HepG2 (cell line): ENCODE data around the gene CDH23. TPM values are rescaled to one million over a fixed set of nuclear protein-coding genes. Genes with fewer than 3 reads are reported as not detected.
"Not testable (repeated sequence)": the region's sequence is repeated elsewhere in the genome, so short reads cannot be mapped to it uniquely, and the experiment has no call there.

Experiments used
- ATAC-seq: fragments of 200-7000 bp; cut with Tn5 transposase; 3 replicates; pipeline ENCODE4 v1.9.1; 2020; ENCODE audit warnings: mild to moderate bottlenecking, moderate library complexity
- BruUV-seq: library from RNA; stranded (reverse); fragments of 400-500 nt; replicated peaks from 2 replicates; lab custom pipeline; 2021; lab: Mats Ljungman, UMichigan
- CTCF ChIA-PET: fragments of 300-600 bp; formaldehyde crosslinking; extraction: SDS; loops from one replicate; lab custom pipeline; 2021; ENCODE audit warnings: low total read pairs, inconsistent platforms, low intra/inter-chr PET ratio; lab: Yijun Ruan, JAX
- POLR2A ChIA-PET: fragments of 350-600 bp; sonication (Branson Sonifier 250); formaldehyde crosslinking; loops from one replicate; lab custom pipeline; 2020; ENCODE audit warnings: antibody characterized with exemption, inconsistent platforms; lab: Yijun Ruan, JAX
- DNase-seq: peaks from one replicate; pipeline ENCODE4 v3.0.0-alpha.2; 2015; ENCODE audit warnings: low spot score
- FAIRE-seq: peaks from 3 replicates; lab custom pipeline; 2011; peaks lifted over from hg19 to GRCh38; lab: Jason Lieb, UNC
- H2AFZ ChIP-seq: one replicate; pipeline ENCODE4 v1.6.1; 2011; ENCODE audit warnings: low read length, inconsistent platforms
- H3K27ac ChIP-seq: fragments of 300-600 bp; 3 replicates; pipeline ENCODE4 v1.8.0; 2011; ENCODE audit warnings: mixed run types, mild to moderate bottlenecking, mixed read lengths, low read length, inconsistent platforms; ENCODE audit not compliant: insufficient read depth; ENCODE audit errors: extremely low read length
- H3K27me3 ChIP-seq, 2 experiments: fragments of 200-600 bp in 1 of 2; 2 replicates in 1 of 2; 3 replicates in 1 of 2; pipeline versions ENCODE4 v1.6.0 to v1.8.0; 2011; ENCODE audit warnings: low read length in 2 of 2, mild to moderate bottlenecking in 2 of 2, moderate library complexity in 2 of 2, inconsistent platforms in 1 of 2; ENCODE audit not compliant: insufficient read depth in 2 of 2, control insufficient read depth in 1 of 2
- H3K36me3 ChIP-seq, 2 experiments: fragments of 200-600 bp in 1 of 2; replicated peaks in 1 of 2; 2 replicates in 1 of 2; 3 replicates in 1 of 2; pipeline versions ENCODE4 v1.5.1 to v1.8.0; 2011; ENCODE audit warnings: low read length in 2 of 2, inconsistent platforms in 1 of 2; ENCODE audit not compliant: insufficient read depth in 2 of 2, control insufficient read depth in 1 of 2
- H3K4me1 ChIP-seq: 2 replicates; pipeline ENCODE4 v1.5.1; 2012; ENCODE audit warnings: low read length, inconsistent platforms; ENCODE audit not compliant: insufficient read depth
- H3K4me2 ChIP-seq: 2 replicates; pipeline ENCODE4 v1.6.0; 2011; ENCODE audit warnings: low read depth, low read length, inconsistent platforms
- H3K4me3 ChIP-seq, 3 experiments: fragments of 200-600 bp in 1 of 3; sonication (generic), shearing (Covaris generic) in 1 of 3; replicated peaks in 1 of 3; 2 replicates each; pipeline ENCODE4 v1.5.1; 2011 to 2016; ENCODE audit warnings: low read length in 3 of 3, inconsistent platforms in 2 of 3, low read depth in 2 of 3, mild to moderate bottlenecking in 2 of 3, control low read depth in 1 of 3, mixed read lengths in 1 of 3; ENCODE audit not compliant: insufficient read depth in 1 of 3
- H3K79me2 ChIP-seq: one replicate; pipeline ENCODE4 v1.6.1; 2011; ENCODE audit warnings: low read length, inconsistent platforms; ENCODE audit not compliant: insufficient read depth
- H3K9ac ChIP-seq: 2 replicates; pipeline ENCODE4 v1.6.0; 2011; ENCODE audit warnings: mild to moderate bottlenecking, low read depth, low read length, inconsistent platforms; ENCODE audit not compliant: insufficient read depth
- H3K9me3 ChIP-seq: 2 replicates; pipeline ENCODE4 v1.5.1; 2012; ENCODE audit warnings: mild to moderate bottlenecking, low read length
- H4K20me1 ChIP-seq: 2 replicates; pipeline ENCODE4 v1.6.0; 2011; ENCODE audit warnings: inconsistent platforms, mild to moderate bottlenecking, low read length, moderate library complexity; ENCODE audit not compliant: insufficient read depth
- ATRX ChIP-seq: sonication (generic); formaldehyde crosslinking; IDR thresholded peaks from 2 replicates; pipeline ENCODE4 v1.4.0; 2020; ENCODE audit warnings: missing genetic modification reagents, borderline replicate concordance
- PAX8 ChIP-seq: sonication (generic); formaldehyde crosslinking; IDR thresholded peaks from 2 replicates; pipeline ENCODE4 v1.8.0; 2022; ENCODE audit warnings: mild to moderate bottlenecking, missing genetic modification reagents, borderline replicate concordance
- PHF8 ChIP-seq: sonication (generic); formaldehyde crosslinking; IDR thresholded peaks from 2 replicates; pipeline ENCODE4 v1.5.0; 2020; ENCODE audit warnings: missing genetic modification reagents
- PRDM15 ChIP-seq: sonication (generic); formaldehyde crosslinking; IDR thresholded peaks from 2 replicates; pipeline ENCODE4 v1.4.0; 2020; ENCODE audit warnings: missing genetic modification reagents
- RBM22 ChIP-seq: fragments of 200-400 bp; formaldehyde crosslinking; optimal IDR thresholded peaks from 2 replicates; pipeline ENCODE3; 2017; ENCODE audit warnings: mild to moderate bottlenecking, low read length, moderate library complexity
- TEAD3 ChIP-seq: optimal IDR thresholded peaks from 2 replicates; pipeline ENCODE3; 2016; ENCODE audit warnings: borderline replicate concordance
- ZFAT ChIP-seq: sonication (generic); formaldehyde crosslinking; conservative IDR thresholded peaks from 2 replicates; pipeline ENCODE4 v1.8.1; 2023; ENCODE audit warnings: missing genetic modification reagents, inconsistent platforms
- ZNF816 ChIP-seq: sonication (generic); formaldehyde crosslinking; IDR thresholded peaks from 2 replicates; pipeline ENCODE4 v1.8.0; 2022; ENCODE audit warnings: missing genetic modification reagents, mild to moderate bottlenecking, borderline replicate concordance
- WGBS: methylation state at CpG from one replicate; pipeline ENCODE4 v1.1.6; 2017; ENCODE audit warnings: low lambda C conversion rate; 5-methylcytosine and 5-hydroxymethylcytosine counted together
- in situ Hi-C: cut with HindIII; loops from 2 replicates; pipeline ENCODE4 v1.10.0; 2017; ENCODE audit warnings: low pct_unique_long_range_greater_than_20kb; ENCODE audit not compliant: extremely low pct_ligation_motif_present
- intact Hi-C: fragments of 100-400 bp; cut with micrococcal nuclease; formaldehyde crosslinking; loops from one replicate; pipeline ENCODE4 v1.10.0; 2022; ENCODE audit not compliant: unreplicated experiment
- polyA plus RNA-seq, 8 experiments: library from polyadenylated mRNA; depleted of rRNA in 3 of 8; stranded (reverse) in 7 of 8; unstranded in 1 of 8; fragments of >200 nt; fragmentation: Illumina TruSeq in 4 of 8; extraction: Trizol in 4 of 8; gene quantifications; 2 replicates each; pipeline versions ENCODE4 v1.2.1 to v1.2.3, GENCODE V29; 2011 to 2016; ENCODE audit warnings: low read depth in 4 of 8, missing spikeins in 1 of 8, mixed read lengths in 1 of 8; ENCODE audit not compliant: insufficient read depth in 1 of 8
- total RNA-seq, 5 experiments: library from RNA; depleted of rRNA; stranded (reverse); fragments of >200 nt; fragmentation: Illumina TruSeq; extraction: Trizol; gene quantifications; 2 replicates each; pipeline ENCODE4 v1.2.3, GENCODE V29; 2016; ENCODE audit warnings: low read depth in 1 of 5

Gene CDH23
- total and polyA plus RNA-seq, 2 of the 13 experiments (the other 11 are each of a cell fraction or from before 2014, with no cell fraction given) = 0.13 TPM; not detected in 1

GRCh38 chr10:71599518-71599917 lies 202.8 kb downstream of the CDH23 start (continued):
- TF ChIP-seq ATRX (CRISPR knock-in tag) (no peak), ZFAT (no peak), TEAD3 (CRISPR knock-in tag) (no peak), ZNF816 (CRISPR knock-in tag) (no peak), PRDM15 (CRISPR knock-in tag) (no peak), PAX8 (no peak), PHF8 (CRISPR knock-in tag) (no peak), RBM22 (no peak)

- peaks cover 24% of the 10 kb centered on the region for H3K4me1 ChIP-seq
- H2AFZ ChIP-seq, H3K9me3 ChIP-seq, H3K79me2 ChIP-seq, CTCF ChIA-PET, DNase-seq, H3K27ac ChIP-seq, H3K9ac ChIP-seq, FAIRE-seq, H4K20me1 ChIP-seq, ATAC-seq, H3K36me3 ChIP-seq, H3K27me3 ChIP-seq, in situ Hi-C loops, BruUV-seq, H3K4me3 ChIP-seq, H3K4me2 ChIP-seq, POLR2A ChIA-PET: not testable (repeated sequence)
- intact Hi-C loops = loop anchor here (10.0 kb wide), 1 partner anchor 285 kb away; the partner anchor contains the start of gene SLC29A3
- 47% methylated on average over 8 of the region's 8 CpGs for WGBS
These were observed 203.5 kb downstream of the CDH23 start for GRCh38 chr10:71600242-71600641.
